RWPE2 (cell line): ENCODE results near the gene DGKI.

Experiments
- ATAC-seq: fragments of 200-7000 bp; cut with Tn5 transposase; 3 replicates; pipeline ENCODE4 v1.9.1; 2021; ENCODE audit warnings: low read depth
- DNase-seq: peaks from one replicate; pipeline ENCODE4 v3.0.0-alpha.2; 2020; ENCODE audit warnings: low spot score
- H3K27ac ChIP-seq: fragments of 450-650 bp; 2 replicates; pipeline ENCODE4 v1.5.1; 2017; ENCODE audit warnings: mild to moderate bottlenecking; ENCODE audit not compliant: poor library complexity, severe bottlenecking
- H3K27me3 ChIP-seq: fragments of 250-450 bp; sonication (Bioruptor Pico); 2 replicates; pipeline ENCODE4 v1.5.1; 2021; ENCODE audit warnings: mild to moderate bottlenecking, moderate library complexity; ENCODE audit not compliant: insufficient read depth, poor library complexity, severe bottlenecking
- H3K36me3 ChIP-seq: fragments of 250-450 bp; sonication (Bioruptor Pico); 2 replicates; pipeline ENCODE4 v1.5.1; 2020; ENCODE audit warnings: low read depth, mild to moderate bottlenecking, moderate library complexity
- H3K4me1 ChIP-seq: fragments of 250-450 bp; sonication (Bioruptor Pico); 2 replicates; pipeline ENCODE4 v1.5.1; 2021; ENCODE audit warnings: mild to moderate bottlenecking, moderate library complexity; ENCODE audit not compliant: insufficient read depth, poor library complexity, severe bottlenecking
- H3K4me3 ChIP-seq: fragments of 250-450 bp; sonication (Bioruptor Pico); 2 replicates; pipeline ENCODE4 v1.5.1; 2021; ENCODE audit warnings: mild to moderate bottlenecking, moderate library complexity; ENCODE audit not compliant: severe bottlenecking
- H3K9me3 ChIP-seq: fragments of 250-450 bp; sonication (Bioruptor Pico); 2 replicates; pipeline ENCODE4 v1.5.1; 2021; ENCODE audit warnings: mild to moderate bottlenecking, moderate library complexity; ENCODE audit not compliant: severe bottlenecking
- TF ChIP-seq, protein P1 (sequence below): fragments of 450-650 bp; IDR thresholded peaks from one replicate; pipeline ENCODE4 v1.5.1; 2017; ENCODE audit warnings: mild to moderate bottlenecking, moderate library complexity; ENCODE audit not compliant: poor library complexity, severe bottlenecking

Gene DGKI

DNA sequence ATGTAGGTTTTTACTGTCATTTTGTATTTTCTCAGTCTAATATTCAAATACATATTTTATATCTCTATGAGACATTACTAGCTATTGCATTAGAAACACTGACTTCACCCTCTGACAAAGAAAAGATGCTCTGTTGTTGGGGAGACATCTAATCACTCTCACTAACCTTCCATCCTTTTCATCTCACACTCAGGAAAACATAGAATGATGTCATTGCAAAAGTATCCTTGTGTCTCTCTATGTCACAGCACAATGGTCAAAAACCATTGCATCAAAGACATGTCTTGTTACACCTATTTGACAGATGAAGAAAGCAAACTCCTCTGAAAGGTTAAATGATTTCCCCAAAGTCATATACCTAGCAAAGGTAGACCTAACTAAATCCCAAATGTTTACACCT lies 272.0 kb downstream of the DGKI start:
- Histone ChIP-seq H3K4me1 (peaks cover 16% of the 10 kb centered on the region), H3K36me3 (no peaks in the 10 kb centered on the region)

DNA sequence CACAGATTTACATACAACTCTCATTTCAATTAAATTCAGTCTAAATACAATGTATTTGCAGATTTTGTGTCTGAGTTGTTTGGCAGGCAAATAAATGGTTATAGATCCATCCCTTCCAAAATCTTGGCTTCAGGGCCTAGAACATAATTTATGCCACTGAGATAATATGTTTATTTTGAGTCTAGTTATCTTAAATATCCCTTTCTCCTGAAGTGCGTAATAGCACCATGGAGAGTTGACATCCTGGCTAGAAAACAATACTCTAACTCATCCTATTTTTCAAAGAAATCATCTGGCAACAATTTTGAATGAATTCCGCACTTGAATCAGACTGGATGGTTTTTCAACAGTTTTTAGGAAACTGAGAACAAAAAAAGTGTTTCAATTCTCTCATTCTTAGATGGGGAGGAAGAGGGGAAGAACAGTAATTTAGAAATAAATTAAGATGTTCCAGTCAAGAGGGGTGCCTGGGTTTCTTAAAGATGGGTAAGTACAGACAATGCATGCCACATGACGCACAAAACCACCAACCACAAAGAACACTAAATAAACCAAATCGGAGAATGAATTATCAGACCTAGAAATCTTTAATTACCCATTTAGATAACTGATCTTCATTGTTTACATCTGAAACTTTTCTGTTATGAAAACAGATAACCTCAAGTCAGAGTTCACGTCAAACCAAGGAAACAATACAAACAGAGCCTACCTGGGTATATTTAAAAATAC lies 274.6 kb downstream of the DGKI start:
- Histone ChIP-seq H3K4me1 (peaks cover 9% of the 10 kb centered on the region), H3K36me3 (no peaks in the 10 kb centered on the region), H3K9me3 (no peaks in the 10 kb centered on the region), H3K4me3 (no peak overlapping the region), H3K27me3 (no peaks in the 10 kb centered on the region), H3K27ac (no peak overlapping the region)
- TF ChIP-seq, protein P1, sequence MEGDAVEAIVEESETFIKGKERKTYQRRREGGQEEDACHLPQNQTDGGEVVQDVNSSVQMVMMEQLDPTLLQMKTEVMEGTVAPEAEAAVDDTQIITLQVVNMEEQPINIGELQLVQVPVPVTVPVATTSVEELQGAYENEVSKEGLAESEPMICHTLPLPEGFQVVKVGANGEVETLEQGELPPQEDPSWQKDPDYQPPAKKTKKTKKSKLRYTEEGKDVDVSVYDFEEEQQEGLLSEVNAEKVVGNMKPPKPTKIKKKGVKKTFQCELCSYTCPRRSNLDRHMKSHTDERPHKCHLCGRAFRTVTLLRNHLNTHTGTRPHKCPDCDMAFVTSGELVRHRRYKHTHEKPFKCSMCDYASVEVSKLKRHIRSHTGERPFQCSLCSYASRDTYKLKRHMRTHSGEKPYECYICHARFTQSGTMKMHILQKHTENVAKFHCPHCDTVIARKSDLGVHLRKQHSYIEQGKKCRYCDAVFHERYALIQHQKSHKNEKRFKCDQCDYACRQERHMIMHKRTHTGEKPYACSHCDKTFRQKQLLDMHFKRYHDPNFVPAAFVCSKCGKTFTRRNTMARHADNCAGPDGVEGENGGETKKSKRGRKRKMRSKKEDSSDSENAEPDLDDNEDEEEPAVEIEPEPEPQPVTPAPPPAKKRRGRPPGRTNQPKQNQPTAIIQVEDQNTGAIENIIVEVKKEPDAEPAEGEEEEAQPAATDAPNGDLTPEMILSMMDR = no peak
- ATAC-seq (no peak), DNase-seq (no peak)

More for the DNA sequence above, 272.0 kb downstream of the DGKI start:
- Histone ChIP-seq H3K27ac (no peak overlapping the region), H3K27me3 (no peaks in the 10 kb centered on the region), H3K4me3 (no peak overlapping the region), H3K9me3 (no peaks in the 10 kb centered on the region)
- TF ChIP-seq, protein P1 = no peak
- ATAC-seq = no peak
- DNase-seq = no peak

DNA sequence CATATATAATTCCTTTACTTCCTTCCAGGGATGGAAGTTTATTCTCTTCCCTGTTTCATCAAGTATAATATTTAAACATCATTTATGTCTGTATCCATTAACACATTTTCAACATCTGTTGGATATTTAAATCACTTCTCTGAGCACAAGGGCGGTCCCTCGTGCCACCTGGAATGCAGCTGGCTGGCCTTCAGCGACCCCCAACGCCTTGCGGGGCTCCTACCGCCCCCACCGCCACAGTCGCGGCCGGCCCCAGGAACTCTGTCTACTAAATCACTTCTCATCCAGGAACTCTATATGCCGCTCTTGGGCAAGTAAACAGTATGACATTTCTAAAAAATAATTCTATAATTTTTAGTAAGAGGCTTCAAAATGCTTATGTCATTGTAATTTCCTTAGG lies 282.1 kb downstream of the DGKI start:
- no peaks in the 10 kb centered on the region for H3K36me3 ChIP-seq
- H3K4me3 ChIP-seq = no peak overlapping the region
- DNase-seq = no peak
- TF ChIP-seq, protein P1 = no peak
- ATAC-seq = no peak
- no peaks in the 10 kb centered on the region for H3K27me3 ChIP-seq
- H3K9me3 ChIP-seq = peaks cover 8% of the 10 kb centered on the region
- no peaks in the 10 kb centered on the region for H3K4me1 ChIP-seq
- no peak overlapping the region for H3K27ac ChIP-seq

DNA sequence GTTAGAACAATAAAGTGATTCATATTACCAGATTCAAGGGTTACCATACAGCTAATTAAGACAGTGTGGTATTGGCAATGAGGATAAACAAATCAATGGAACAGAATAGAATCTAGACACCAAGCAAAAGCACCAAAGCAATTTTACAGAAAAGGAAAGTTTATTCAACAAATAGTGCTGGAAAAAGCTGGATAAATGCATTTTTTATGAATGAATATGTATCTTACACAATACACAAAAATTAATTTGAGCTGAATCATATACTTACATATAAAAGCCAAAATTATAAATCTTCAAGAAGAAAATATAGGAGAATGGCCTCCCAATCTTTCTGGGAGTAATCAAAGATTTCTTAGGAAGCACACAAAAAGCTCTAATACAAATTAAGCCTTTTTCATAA lies 282.8 kb downstream of the DGKI start:
- no peaks in the 10 kb centered on the region for H3K4me1 ChIP-seq
- ATAC-seq = no peak
- TF ChIP-seq, protein P1 = no peak

DNA sequence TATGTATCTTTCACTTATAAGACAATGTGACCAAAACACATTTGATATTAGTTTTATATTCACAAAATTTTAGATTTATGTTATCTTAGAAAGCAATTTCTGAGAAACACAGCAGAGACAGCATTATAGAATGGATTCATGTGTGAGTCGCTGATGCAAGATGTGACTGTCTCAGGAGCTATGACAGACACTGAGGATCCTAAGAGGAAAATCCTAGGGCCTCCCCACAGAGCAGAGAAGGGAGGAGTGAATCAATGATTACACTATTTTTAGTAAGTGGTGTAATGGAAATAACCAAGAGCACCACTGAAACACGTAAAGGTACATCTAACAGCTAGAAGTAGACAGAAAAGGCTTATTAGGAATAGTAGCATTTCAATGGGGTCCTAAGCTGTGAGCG lies 299.3 kb downstream of the DGKI start:
- TF ChIP-seq, protein P1 = no peak
- no peak overlapping the region for H3K27ac ChIP-seq
- no peak for DNase-seq
- H3K9me3 ChIP-seq = no peaks in the 10 kb centered on the region
- no peaks in the 10 kb centered on the region for H3K27me3 ChIP-seq
- ATAC-seq = no peak
- no peaks in the 10 kb centered on the region for H3K4me1 ChIP-seq
- no peaks in the 10 kb centered on the region for H3K36me3 ChIP-seq
- no peak overlapping the region for H3K4me3 ChIP-seq

More for the DNA sequence above, 282.8 kb downstream of the DGKI start:
- no peak for DNase-seq
- no peak overlapping the region for H3K4me3 ChIP-seq
- peaks cover 8% of the 10 kb centered on the region for H3K9me3 ChIP-seq
- H3K27ac ChIP-seq = no peak overlapping the region
- H3K36me3 ChIP-seq = no peaks in the 10 kb centered on the region
- H3K27me3 ChIP-seq = no peaks in the 10 kb centered on the region
